WTC11 (cell line): Measurements from ENCODE around the gene TSC22D2. TPM values are rescaled to one million over a fixed set of nuclear protein-coding genes. Genes with fewer than 3 reads are reported as not detected.

Experiments used
- ATAC-seq: fragments of 200-7000 bp; cut with Tn5 transposase; 2 replicates; pipeline ENCODE4 v1.10.0; 2021; ENCODE audit warnings: mild to moderate bottlenecking, moderate library complexity
- CTCF ChIA-PET: fragments of 300-600 bp; sonication (Branson Sonifier 250); formaldehyde crosslinking; loops from one replicate; lab custom pipeline; 2021; ENCODE audit warnings: antibody characterized with exemption; lab: Charles Lee
- POLR2A ChIA-PET: fragments of 350-600 bp; sonication (Branson Sonifier 250); formaldehyde crosslinking; loops from one replicate; lab custom pipeline; 2021; ENCODE audit warnings: antibody characterized with exemption; lab: Charles Lee
- DNase-seq: peaks from one replicate; pipeline ENCODE4 v3.0.0; 2021; ENCODE audit warnings: low spot score
- H3K27ac Mint-ChIP-seq: 2 replicates; pipeline ENCODE4 v1.8.0; 2021; ENCODE audit warnings: mixed read lengths
- H3K27me3 Mint-ChIP-seq: 2 replicates; pipeline ENCODE4 v1.8.0; 2021; ENCODE audit warnings: low read depth, mild to moderate bottlenecking, moderate library complexity, mixed read lengths
- H3K36me3 Mint-ChIP-seq: 2 replicates; pipeline ENCODE4 v1.8.0; 2021; ENCODE audit warnings: mixed read lengths
- H3K4me1 Mint-ChIP-seq: 2 replicates; pipeline ENCODE4 v1.8.0; 2022; ENCODE audit warnings: mixed read lengths
- H3K4me3 Mint-ChIP-seq: 2 replicates; pipeline ENCODE4 v1.8.0; 2021; ENCODE audit warnings: mild to moderate bottlenecking, moderate library complexity, mixed read lengths
- H3K9me3 Mint-ChIP-seq: 2 replicates; pipeline ENCODE4 v1.8.0; 2021; ENCODE audit warnings: mixed read lengths
- ARID4B ChIP-seq: sonication (generic); formaldehyde crosslinking; IDR thresholded peaks from 2 replicates; pipeline ENCODE4 v1.8.0; 2023; ENCODE audit warnings: missing genetic modification reagents, mild to moderate bottlenecking, borderline replicate concordance
- CREB1 ChIP-seq: sonication (generic); formaldehyde crosslinking; IDR thresholded peaks from 2 replicates; pipeline ENCODE4 v1.8.0; 2023; ENCODE audit warnings: mild to moderate bottlenecking, missing genetic modification reagents
- ETV6 ChIP-seq: sonication (generic); formaldehyde crosslinking; IDR thresholded peaks from 2 replicates; pipeline ENCODE4 v1.8.1; 2022; ENCODE audit warnings: mild to moderate bottlenecking, missing genetic modification reagents
- FOXJ3 ChIP-seq: sonication (generic); formaldehyde crosslinking; IDR thresholded peaks from 2 replicates; pipeline ENCODE4 v1.9.0; 2021; ENCODE audit warnings: missing genetic modification reagents, mild to moderate bottlenecking, borderline replicate concordance
- FOXP1 ChIP-seq: sonication (generic); formaldehyde crosslinking; IDR thresholded peaks from 2 replicates; pipeline ENCODE4 v1.8.0; 2022; ENCODE audit warnings: missing genetic modification reagents, mild to moderate bottlenecking, moderate library complexity, borderline replicate concordance
- NFE2L1 ChIP-seq: sonication (generic); formaldehyde crosslinking; IDR thresholded peaks from 2 replicates; pipeline ENCODE4 v1.8.1; 2023; ENCODE audit warnings: missing genetic modification reagents
- OVOL2 ChIP-seq: fragments of 250-450 bp; sonication (Bioruptor Pico); IDR thresholded peaks from 2 replicates; pipeline ENCODE4 v1.9.0; 2021; ENCODE audit warnings: mild to moderate bottlenecking, borderline replicate concordance
- RORB ChIP-seq: fragments of 250-450 bp; sonication (Bioruptor Pico); IDR thresholded peaks from 2 replicates; pipeline ENCODE4 v1.9.0; 2021; ENCODE audit warnings: mild to moderate bottlenecking
- SOX15 ChIP-seq: fragments of 250-450 bp; sonication (Bioruptor Pico); IDR thresholded peaks from 2 replicates; pipeline ENCODE4 v1.9.0; 2021; ENCODE audit warnings: mild to moderate bottlenecking
- SP1 ChIP-seq: sonication (generic); formaldehyde crosslinking; conservative IDR thresholded peaks from 2 replicates; pipeline ENCODE4 v1.8.1; 2022; ENCODE audit warnings: missing genetic modification reagents
- USF1 ChIP-seq: sonication (generic); formaldehyde crosslinking; IDR thresholded peaks from 2 replicates; pipeline ENCODE4 v1.8.0; 2022; ENCODE audit warnings: mild to moderate bottlenecking, missing genetic modification reagents
- ZNF232 ChIP-seq: sonication (generic); formaldehyde crosslinking; IDR thresholded peaks from 2 replicates; pipeline ENCODE4 v1.8.0; 2022; ENCODE audit warnings: mild to moderate bottlenecking, missing genetic modification reagents
- ZNF317 ChIP-seq: sonication (generic); formaldehyde crosslinking; IDR thresholded peaks from 2 replicates; pipeline ENCODE4 v1.8.1; 2023; ENCODE audit warnings: low read depth, mild to moderate bottlenecking, moderate library complexity, missing genetic modification reagents, borderline replicate concordance
- ZNF396 ChIP-seq: fragments of 250-450 bp; sonication (Bioruptor Pico); IDR thresholded peaks from 2 replicates; pipeline ENCODE4 v1.8.0; 2021; ENCODE audit warnings: mild to moderate bottlenecking, moderate library complexity, borderline replicate concordance
- total RNA-seq: library from RNA; stranded (reverse); gene quantifications from 3 replicates; pipeline ENCODE4 v1.2.3, GENCODE V29; 2021
- TF ChIP-seq, protein P1 (sequence below): sonication (generic); formaldehyde crosslinking; IDR thresholded peaks from 2 replicates; pipeline ENCODE4 v1.8.0; 2023; ENCODE audit warnings: mild to moderate bottlenecking, missing genetic modification reagents
- TF ChIP-seq, protein P2 (sequence below): sonication (generic); formaldehyde crosslinking; IDR thresholded peaks from 2 replicates; pipeline ENCODE4 v1.8.0; 2023; ENCODE audit warnings: missing genetic modification reagents
- TF ChIP-seq, protein P3 (sequence below): sonication (generic); formaldehyde crosslinking; IDR thresholded peaks from 2 replicates; pipeline ENCODE4 v1.8.1; 2022; ENCODE audit warnings: low read depth, mild to moderate bottlenecking, moderate library complexity, missing genetic modification reagents, borderline replicate concordance
- TF ChIP-seq, protein P4 (sequence below): sonication (generic); formaldehyde crosslinking; IDR thresholded peaks from 2 replicates; pipeline ENCODE4 v1.8.1; 2023; ENCODE audit warnings: mild to moderate bottlenecking, missing genetic modification reagents, borderline replicate concordance

Gene TSC22D2
- total RNA-seq, 1 experiment from 2014 or later, result 24.0 TPM

GRCh38 chr3:150460484-150460883 lies 52.4 kb downstream of the TSC22D2 start (continued):
- TF ChIP-seq ARID4B, result no peak
- TF ChIP-seq, protein P1, sequence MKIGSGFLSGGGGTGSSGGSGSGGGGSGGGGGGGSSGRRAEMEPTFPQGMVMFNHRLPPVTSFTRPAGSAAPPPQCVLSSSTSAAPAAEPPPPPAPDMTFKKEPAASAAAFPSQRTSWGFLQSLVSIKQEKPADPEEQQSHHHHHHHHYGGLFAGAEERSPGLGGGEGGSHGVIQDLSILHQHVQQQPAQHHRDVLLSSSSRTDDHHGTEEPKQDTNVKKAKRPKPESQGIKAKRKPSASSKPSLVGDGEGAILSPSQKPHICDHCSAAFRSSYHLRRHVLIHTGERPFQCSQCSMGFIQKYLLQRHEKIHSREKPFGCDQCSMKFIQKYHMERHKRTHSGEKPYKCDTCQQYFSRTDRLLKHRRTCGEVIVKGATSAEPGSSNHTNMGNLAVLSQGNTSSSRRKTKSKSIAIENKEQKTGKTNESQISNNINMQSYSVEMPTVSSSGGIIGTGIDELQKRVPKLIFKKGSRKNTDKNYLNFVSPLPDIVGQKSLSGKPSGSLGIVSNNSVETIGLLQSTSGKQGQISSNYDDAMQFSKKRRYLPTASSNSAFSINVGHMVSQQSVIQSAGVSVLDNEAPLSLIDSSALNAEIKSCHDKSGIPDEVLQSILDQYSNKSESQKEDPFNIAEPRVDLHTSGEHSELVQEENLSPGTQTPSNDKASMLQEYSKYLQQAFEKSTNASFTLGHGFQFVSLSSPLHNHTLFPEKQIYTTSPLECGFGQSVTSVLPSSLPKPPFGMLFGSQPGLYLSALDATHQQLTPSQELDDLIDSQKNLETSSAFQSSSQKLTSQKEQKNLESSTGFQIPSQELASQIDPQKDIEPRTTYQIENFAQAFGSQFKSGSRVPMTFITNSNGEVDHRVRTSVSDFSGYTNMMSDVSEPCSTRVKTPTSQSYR, result no peak
- TF ChIP-seq, all 79 proteins: peak for 0

DNA sequence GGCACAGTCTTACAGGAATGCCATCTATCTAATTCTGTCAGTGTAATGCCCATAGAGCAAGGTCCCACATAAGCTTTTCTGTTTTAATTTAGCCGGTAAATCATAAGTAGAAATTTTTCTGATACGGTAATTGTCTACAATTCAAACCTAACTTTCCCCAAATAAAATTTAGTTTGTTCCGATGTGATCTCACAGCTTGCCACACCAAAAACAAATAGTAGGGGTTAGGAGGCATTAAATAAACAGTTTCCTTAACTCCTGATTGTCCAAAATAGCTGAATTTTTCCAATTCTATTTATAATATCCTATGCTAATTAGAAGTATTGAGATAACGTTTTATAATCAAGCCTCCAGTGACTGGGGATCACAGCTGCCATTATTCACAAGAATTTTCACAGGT lies 53.3 kb downstream of the TSC22D2 start:
- ChIA-PET CTCF (interaction anchor here (1.2 to 1.5 kb wide), 2 partner anchors 34 to 653 kb away, joined by 4 read pairs; no protein-coding TSS in a partner anchor), POLR2A (no interaction called here)
- Mint-ChIP-seq H3K4me1 (peaks cover 6% of the 10 kb centered on the region), H3K27me3 (no peaks in the 10 kb centered on the region), H3K36me3 (peaks cover 13% of the 10 kb centered on the region), H3K4me3 (no peak overlapping the region), H3K27ac (no peak overlapping the region), H3K9me3 (no peaks in the 10 kb centered on the region)
- no peak for DNase-seq
- no peak for ATAC-seq
- no peak for TF ChIP-seq FOXJ3 (CRISPR knock-in tag)
- TF ChIP-seq, protein P2, sequence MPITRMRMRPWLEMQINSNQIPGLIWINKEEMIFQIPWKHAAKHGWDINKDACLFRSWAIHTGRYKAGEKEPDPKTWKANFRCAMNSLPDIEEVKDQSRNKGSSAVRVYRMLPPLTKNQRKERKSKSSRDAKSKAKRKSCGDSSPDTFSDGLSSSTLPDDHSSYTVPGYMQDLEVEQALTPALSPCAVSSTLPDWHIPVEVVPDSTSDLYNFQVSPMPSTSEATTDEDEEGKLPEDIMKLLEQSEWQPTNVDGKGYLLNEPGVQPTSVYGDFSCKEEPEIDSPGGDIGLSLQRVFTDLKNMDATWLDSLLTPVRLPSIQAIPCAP (CRISPR knock-in tag), result no peak
- TF ChIP-seq, all 79 proteins: peak for 0

- Mint-ChIP-seq H3K4me3 (no peak overlapping the region), H3K9me3 (no peaks in the 10 kb centered on the region), H3K36me3 (peaks cover 13% of the 10 kb centered on the region), H3K27ac (peak overlapping the region; percentile 56), H3K27me3 (no peaks in the 10 kb centered on the region), H3K4me1 (peaks cover 6% of the 10 kb centered on the region)
- POLR2A ChIA-PET, result no interaction called here
- ATAC-seq (no peak; the same call in 1 of the 2 replicates), DNase-seq (no peak)
- CTCF ChIA-PET, result no interaction called here
- TF ChIP-seq ETV6 (CRISPR knock-in tag) (no peak), FOXP1 (no peak), ZNF396 (CRISPR knock-in tag) (no peak), ZNF232 (CRISPR knock-in tag) (no peak), CREB1 (no peak), NFE2L1 (CRISPR knock-in tag) (no peak), SP1 (CRISPR knock-in tag) (no peak), ZNF317 (CRISPR knock-in tag) (no peak), OVOL2 (CRISPR knock-in tag) (no peak), USF1 (CRISPR knock-in tag) (no peak), SOX15 (CRISPR knock-in tag) (no peak), RORB (CRISPR knock-in tag) (no peak)
- TF ChIP-seq, protein P3, sequence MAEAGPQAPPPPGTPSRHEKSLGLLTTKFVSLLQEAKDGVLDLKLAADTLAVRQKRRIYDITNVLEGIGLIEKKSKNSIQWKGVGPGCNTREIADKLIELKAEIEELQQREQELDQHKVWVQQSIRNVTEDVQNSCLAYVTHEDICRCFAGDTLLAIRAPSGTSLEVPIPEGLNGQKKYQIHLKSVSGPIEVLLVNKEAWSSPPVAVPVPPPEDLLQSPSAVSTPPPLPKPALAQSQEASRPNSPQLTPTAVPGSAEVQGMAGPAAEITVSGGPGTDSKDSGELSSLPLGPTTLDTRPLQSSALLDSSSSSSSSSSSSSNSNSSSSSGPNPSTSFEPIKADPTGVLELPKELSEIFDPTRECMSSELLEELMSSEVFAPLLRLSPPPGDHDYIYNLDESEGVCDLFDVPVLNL (CRISPR knock-in tag), result no peak
- TF ChIP-seq, protein P4, sequence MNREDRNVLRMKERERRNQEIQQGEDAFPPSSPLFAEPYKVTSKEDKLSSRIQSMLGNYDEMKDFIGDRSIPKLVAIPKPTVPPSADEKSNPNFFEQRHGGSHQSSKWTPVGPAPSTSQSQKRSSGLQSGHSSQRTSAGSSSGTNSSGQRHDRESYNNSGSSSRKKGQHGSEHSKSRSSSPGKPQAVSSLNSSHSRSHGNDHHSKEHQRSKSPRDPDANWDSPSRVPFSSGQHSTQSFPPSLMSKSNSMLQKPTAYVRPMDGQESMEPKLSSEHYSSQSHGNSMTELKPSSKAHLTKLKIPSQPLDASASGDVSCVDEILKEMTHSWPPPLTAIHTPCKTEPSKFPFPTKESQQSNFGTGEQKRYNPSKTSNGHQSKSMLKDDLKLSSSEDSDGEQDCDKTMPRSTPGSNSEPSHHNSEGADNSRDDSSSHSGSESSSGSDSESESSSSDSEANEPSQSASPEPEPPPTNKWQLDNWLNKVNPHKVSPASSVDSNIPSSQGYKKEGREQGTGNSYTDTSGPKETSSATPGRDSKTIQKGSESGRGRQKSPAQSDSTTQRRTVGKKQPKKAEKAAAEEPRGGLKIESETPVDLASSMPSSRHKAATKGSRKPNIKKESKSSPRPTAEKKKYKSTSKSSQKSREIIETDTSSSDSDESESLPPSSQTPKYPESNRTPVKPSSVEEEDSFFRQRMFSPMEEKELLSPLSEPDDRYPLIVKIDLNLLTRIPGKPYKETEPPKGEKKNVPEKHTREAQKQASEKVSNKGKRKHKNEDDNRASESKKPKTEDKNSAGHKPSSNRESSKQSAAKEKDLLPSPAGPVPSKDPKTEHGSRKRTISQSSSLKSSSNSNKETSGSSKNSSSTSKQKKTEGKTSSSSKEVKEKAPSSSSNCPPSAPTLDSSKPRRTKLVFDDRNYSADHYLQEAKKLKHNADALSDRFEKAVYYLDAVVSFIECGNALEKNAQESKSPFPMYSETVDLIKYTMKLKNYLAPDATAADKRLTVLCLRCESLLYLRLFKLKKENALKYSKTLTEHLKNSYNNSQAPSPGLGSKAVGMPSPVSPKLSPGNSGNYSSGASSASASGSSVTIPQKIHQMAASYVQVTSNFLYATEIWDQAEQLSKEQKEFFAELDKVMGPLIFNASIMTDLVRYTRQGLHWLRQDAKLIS, result no peak
Measured at GRCh38 chr3:150462108-150462507, 54.0 kb downstream of the TSC22D2 start.
